NCI-H1694 treated with DMSO at 0.1 percent for 48 hours (cell line): ENCODE results near the gene TLR4.

Experiments used
- DNase-seq: peaks from one replicate; lab custom pipeline; 2025; lab: John Stamatoyannopoulos, UW

TLR4 gene

DNA sequence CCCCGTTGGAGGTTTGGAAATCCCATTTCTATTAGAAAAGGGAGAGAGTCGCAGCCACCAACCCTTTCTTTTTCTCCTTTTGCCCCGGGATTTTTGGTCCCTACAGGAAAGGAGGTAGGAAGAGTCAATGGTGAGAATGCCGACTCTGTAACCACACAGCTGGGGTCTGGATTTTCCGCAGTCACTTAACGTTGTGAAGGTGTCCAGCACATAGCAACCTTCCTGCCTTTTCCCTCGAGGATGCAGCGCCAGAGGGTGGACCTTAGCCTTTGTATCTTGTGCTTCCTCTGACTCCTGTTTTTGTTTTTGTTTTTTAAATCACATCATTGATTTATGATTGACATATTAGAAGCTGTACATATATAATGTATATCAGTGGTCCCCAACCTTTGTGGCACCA, 41.4 kb downstream of the TLR4 start:
- no peak for DNase-seq

DNA sequence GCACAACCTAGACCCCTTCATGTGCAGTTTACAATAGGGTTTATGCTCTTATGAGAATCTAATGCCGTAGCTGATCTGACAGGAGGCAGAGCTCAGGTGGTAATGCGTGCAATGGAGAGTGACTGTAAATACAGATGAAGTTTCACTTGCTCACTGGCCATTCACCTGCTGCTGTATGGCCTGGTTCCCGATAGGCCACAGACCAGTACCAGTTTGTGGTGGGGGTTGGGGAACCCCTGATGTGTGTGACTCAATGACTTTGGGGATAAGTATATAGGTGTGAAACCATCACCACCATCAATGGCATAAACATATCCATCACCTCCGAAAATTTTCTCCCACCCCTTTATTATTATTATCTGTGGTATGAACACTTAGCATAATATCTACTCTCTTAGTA, 42.1 kb downstream of the TLR4 start:
- DNase-seq, result no peak

GRCh38 chr9:117747386-117747970, 43.3 kb downstream of the TLR4 start:
- DNase-seq, result no peak

- DNase-seq, result no peak
Observed at GRCh38 chr9:117750401-117750800, 46.2 kb downstream of the TLR4 start.

DNA sequence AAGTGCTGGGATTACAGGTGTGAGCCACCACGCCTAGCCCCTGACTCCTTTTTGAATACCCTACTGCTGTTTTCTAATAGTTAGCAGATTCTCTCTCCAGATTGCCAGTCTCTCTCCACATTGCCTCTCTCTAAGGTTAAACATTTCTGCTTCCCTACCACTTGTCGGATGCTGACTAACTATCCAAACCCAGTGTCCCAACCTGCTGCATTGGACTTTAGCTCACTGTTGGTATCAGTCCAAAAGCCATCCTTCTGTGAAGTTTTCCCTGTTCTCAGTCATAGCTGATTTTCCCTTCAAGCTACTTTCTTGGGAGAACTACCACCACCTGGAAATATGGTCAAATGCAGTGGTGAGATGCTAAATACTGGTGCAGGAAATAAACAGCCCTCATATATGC, 48.7 kb downstream of the TLR4 start:
- no peak for DNase-seq

DNA sequence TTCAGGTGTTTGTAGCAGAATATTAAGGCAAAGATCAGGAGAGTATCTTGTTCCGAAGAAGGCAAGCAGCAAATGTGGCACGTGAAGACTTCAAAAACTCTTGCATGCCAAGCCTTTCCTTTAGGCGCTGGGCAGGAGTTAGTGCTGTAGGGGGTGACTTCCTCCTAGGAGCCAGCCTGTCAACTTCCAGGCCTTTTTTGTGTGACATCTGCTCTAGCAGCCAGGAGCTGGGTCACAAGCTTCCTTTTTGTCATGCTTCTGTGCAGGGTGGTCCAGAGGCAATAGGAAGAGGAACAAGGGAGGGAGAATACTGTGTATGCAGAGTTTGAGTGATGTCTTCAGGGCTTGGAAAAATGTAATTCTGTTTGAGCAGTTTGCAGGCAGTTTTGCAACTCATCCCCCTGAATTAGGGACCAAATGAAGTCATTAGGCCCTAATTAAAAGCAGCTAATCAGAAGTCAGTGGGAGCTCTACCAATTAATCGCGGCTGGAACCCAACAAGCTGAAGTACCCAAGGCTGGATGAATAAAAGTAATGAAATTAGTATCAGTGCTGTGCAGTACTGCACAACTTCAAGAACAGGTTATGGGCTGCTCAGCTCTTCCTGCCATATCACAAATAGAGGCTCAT, 53.5 kb downstream of the TLR4 start:
- no peak for DNase-seq

DNA sequence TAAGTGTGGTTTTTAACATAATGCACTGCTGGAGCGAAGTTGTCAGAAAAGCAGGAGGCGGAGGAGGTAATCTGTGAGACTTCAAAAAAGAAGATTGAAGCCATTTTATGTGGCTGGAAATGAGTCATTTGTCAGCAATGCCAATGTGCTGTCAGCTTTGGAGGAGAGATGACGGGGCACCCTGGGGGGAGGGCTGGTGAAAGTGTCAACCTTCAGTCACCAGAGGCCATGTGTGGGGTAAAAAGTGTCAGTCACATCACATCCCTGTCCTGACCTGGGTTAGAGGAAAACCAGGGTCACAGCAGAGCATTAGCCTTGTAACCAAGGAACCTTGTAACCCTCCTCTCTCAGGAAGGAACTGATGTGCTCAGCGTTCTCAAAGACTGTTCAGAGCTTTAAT, 59.1 kb downstream of the TLR4 start:
- no peak for DNase-seq

DNA sequence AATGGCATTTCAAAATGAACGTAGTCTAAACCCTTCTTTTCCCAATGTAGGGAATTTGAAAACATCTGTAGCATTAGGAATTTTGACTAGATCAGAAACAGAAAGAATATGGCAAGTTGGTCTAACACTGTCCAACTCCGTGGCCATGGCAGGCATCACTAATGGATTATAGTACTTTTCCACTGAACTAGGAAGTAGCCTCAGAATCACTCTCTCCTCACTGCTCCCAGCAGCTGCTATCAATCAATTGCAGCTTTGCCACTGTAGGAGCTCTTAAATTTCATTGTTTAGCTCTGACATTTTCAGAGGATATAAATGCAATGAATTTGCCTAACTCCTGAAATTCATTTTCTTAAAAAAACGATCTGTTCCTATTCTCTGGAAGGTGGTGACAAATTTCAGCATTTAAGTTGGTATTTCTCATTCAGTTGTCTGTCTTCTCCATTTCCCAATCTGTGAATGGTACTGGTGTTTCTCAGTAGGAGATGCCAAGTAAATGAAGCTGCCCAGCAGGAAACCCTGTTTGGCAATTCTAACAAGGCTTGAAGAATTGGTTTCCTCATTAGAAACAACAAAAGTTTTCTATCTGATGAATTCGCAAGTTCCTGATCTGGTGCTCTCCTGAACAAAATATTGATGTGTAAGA, 64.7 kb downstream of the TLR4 start:
- DNase-seq, result no peak

DNA sequence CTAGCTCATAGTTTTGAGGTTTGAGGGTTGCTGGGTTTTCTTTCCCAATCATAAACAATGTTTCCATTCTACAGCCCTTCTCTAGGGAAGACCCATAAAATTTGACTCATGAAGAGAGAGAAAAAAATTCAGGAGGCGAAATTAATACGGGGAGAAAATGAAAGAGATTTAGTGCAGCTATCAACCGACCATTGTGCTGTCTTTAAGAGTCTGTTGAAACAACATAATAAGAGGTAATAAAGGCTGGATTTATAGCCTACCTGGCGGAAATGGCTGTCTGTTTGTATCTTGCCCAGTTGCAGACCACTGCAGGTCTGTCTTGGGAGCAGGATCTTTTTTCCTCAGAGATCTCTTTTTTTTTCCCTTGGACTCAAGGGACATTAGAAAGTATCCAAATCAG, 66.9 kb downstream of the TLR4 start:
- DNase-seq, result no peak

DNA sequence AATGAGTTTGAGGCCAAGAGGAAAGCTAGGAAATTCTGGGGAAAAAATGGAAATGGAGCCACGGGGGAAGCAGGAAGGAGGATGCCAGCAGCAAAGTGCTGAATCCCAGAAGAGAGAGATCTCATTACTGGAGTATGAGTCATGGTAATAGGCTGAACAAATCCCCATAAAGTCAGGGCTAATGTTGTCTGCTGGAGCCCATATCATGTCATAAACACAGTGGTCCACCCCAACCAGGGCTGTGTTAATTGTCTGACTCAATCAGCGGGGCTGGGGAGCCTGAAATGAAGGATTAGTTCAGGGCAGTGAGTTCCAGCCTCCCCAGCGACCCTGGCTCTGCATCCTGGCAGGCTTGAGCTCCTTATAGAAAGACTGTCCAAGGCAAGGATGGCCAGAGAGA, 68.8 kb downstream of the TLR4 start:
- DNase-seq, result no peak
